Measurements from ENCODE around the gene MAN1A1.

- TF ChIP-seq CEBPB (IDR thresholded peaks at IDR 0.05; ENCODE audit: low read depth, low read length) (no peak), CTCF (conservative IDR thresholded peaks at IDR 0.05; ENCODE audit: low read depth, low read length) (no peak), MXI1 (IDR thresholded peaks at IDR 0.05; ENCODE audit: borderline replicate concordance, low read depth, low read length) (no peak), RAD21 (IDR thresholded peaks at IDR 0.05; ENCODE audit: low read length) (no peak), MAFK (IDR thresholded peaks at IDR 0.05; ENCODE audit: low read depth, low read length) (no peak)
These were observed 25.6 kb downstream of the MAN1A1 start for GRCh38 chr6:119323931-119324330.
